Activated effector memory CD4-positive, alpha-beta T cell treated with anti-CD3 and anti-CD28 coated beads, Interleukin-2, amount 50 U/mL, for 16 hours (primary cell): ENCODE results near the gene MEDAG.

ENCODE experiments used
- DNase-seq: peaks from one replicate; pipeline ENCODE4 v3.0.0-alpha.2; 2020

MEDAG gene

GRCh38 chr13:30966101-30966500, 60.0 kb downstream of the MEDAG start:
- no peak for DNase-seq

- DNase-seq, result no peak
Observed at GRCh38 chr13:30968846-30969245, 62.8 kb downstream of the MEDAG start.

GRCh38 chr13:30971575-30971974, 65.5 kb downstream of the MEDAG start:
- no peak for DNase-seq

GRCh38 chr13:30972888-30973377, 66.9 kb downstream of the MEDAG start:
- no peak for DNase-seq

- no peak for DNase-seq
Observed at GRCh38 chr13:30974350-30974749, 68.3 kb downstream of the MEDAG start.
